ENCODE measurements around the gene ADAMTS2.

Gene ADAMTS2

GRCh38 chr5:179275381-179275878 is 69.8 kb downstream of the ADAMTS2 start:
- DNase-seq: no peak

DNA sequence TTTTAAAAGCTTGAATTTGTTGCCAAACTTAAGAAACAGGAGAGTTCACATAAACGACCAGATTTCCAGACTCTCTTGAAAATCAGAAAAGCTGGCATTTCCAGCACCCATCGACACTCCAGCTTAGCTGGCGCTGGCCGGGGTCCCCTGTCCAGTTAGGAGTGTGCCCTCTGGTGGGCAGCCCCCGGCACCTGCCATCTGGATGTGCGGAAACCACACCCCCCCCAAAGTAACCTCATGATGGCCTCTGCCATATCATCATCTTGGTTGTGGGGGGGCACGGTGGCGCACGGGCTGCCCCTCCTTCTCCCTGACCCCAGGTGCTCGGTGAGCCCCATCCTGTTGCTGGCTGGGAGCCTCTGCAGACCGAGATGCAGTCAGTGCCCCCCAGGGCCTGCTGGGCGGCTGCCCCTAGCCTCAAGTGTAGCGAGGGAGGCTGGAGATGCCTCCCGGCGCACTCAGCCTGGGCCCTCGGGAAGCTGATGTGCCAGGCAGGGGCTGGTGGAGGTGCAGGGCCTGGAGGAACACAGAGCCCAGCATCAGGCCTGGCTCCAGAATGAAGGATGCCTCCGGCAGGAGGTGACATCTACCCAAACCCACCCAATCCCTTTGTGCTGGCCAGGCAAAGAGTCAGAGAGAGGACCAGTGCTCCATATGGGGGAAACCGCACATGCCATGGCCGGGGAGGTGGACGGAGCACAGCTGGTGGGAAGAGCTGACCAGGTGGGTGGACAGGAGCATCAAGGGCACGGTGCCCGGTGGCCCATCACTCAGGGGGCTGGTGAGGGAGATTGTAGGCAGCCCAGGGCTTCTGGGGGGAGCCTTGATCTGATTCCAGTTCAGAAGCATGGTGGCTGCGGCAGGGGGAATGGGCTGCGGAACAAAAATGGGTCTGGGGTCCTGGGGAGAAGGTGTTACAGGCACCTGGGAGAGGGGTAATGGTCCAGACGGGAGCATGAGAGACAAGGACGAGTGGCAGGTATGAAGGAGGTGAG is 70.6 kb downstream of the ADAMTS2 start:
- DNase-seq: no peak

DNA sequence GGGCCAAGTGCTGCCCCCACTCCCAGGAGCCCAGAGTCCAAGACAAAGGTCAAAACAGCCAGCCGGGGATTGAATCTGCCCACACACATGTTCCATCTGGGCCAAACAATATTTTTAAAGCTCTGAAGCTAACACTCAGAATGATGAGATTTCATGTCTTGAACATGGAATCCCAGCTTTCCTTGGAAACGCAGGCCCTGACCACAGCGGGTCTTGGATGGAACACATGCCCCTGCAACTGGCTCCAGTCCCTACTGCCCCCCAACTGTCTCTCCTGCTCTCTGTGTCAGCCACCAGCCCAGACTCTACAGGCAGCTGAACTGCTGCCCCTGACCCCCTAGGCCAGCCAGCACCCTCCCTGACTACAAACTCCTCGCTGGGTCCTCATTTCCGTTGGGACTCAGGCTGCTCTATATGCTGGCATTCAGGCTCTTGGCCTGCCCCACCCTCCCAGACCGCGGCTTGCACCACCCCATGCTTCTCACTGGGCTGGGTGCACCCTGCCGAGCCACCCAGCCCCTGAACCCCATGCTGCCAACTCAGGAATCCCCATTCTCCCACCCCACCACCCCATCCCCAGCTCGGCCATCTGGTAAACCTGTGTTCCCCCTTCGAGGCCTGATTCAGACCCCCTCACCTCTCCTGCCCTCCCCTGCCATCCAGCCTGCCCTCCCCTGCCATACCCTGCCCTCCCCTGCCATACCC is 71.7 kb downstream of the ADAMTS2 start:
- no peak for DNase-seq

DNA sequence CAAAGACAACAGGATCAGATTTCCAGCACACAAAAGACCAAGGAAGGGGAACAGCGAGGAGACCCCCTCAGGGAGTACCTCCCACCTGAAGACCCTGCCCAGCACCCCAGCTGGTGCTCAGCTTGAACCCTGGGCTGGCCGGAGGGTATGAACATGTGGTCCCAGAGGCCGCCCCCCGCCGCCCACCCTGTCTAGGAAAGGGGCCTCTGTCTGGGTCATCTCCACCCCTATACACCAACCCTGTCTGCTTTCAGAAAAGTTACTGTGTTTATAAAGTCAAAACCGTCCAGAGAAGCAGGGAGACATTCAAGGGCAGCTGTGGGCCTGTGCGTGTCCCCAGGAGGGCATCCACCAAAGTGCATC is 72.2 kb downstream of the ADAMTS2 start:
- no peak for DNase-seq

DNA sequence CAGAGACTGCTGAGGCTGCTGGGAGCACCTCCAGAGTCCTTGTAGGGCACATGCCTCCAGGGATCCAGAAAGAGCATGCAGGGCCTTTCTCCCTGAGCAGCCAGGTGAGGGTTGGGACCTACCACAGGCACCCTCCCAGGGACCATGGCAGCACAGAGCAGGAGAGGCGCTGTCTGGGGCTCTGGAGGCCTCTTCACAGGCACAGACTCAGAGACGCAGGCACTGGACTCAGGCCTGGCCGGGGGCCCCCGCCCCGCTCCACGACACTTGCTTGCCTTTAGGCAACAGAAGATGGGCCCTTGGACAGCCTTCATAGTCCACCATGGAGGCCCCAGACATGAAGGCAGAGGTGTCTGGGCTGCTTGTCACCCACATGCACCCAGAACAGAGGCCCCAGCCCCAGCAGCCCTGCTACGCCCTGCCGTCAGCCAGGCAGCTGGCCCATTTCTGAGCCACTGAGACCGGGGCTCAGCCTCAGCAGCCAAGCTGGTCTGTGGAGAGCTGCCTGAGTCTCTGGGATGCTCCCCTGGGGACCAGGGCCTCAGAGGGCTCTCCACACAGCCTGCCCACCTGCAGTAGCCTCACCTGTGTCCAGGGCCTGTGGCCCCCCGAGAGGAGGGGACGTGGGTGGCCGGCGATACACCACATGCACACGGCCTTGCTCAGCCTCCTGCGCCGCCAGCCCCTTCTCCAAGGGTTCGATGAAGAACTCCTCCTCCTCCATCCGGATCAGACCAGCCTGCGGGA is 72.8 kb downstream of the ADAMTS2 start:
- DNase-seq: no peak

DNA sequence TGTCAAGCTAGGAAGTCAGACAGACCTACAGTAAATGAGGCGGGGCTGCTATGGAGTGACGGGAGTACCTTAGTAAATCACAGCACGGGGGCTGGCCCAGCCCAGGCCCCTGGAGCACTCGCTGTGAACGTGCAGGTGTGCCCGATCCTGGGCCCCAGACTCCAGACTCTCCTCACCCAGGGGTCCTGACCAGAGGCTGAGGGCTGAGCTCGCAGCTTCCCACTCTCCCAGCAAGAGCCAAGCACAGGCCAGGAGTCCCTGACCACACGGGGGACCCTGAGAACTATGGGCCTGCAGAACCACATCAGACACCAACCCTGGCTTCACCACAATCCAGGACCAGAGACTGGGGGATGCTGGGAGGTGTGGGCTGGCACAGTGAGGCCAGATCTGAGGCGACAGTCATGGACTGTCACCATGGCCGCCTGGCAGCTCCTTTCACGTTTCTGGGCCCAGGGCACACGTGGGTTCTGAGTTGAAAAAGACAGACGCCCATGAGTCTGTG is 73.4 kb downstream of the ADAMTS2 start:
- no peak for DNase-seq

DNA sequence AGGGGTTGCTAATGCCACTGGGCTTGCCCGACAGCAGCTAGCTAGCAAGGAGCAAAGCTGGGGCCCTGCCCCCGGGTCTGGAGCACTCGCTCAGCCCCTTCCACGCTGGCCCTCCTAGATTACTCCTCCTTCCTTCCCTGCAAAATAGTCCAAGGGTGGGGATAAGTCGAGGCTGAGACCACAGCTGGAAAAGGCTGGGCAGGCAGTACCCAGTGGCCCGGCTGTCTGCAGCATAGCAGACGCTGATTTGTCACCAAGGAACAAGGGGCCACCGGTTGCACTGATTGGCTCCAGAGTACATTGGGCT is 73.9 kb downstream of the ADAMTS2 start:
- no peak for DNase-seq

- DNase-seq: no peak
Observed at GRCh38 chr5:179270581-179271427, 74.5 kb downstream of the ADAMTS2 start.

GRCh38 chr5:179269781-179270543 is 75.3 kb downstream of the ADAMTS2 start:
- DNase-seq: no peak

- no peak for DNase-seq
Observed at GRCh38 chr5:179268966-179269693, 76.1 kb downstream of the ADAMTS2 start.

GRCh38 chr5:179268399-179268952 is 76.8 kb downstream of the ADAMTS2 start:
- DNase-seq: no peak

- no peak for DNase-seq
Observed at GRCh38 chr5:179267671-179268083, 77.6 kb downstream of the ADAMTS2 start.

- no peak for DNase-seq
Observed at GRCh38 chr5:179267071-179267670, 78.1 kb downstream of the ADAMTS2 start.

DNA sequence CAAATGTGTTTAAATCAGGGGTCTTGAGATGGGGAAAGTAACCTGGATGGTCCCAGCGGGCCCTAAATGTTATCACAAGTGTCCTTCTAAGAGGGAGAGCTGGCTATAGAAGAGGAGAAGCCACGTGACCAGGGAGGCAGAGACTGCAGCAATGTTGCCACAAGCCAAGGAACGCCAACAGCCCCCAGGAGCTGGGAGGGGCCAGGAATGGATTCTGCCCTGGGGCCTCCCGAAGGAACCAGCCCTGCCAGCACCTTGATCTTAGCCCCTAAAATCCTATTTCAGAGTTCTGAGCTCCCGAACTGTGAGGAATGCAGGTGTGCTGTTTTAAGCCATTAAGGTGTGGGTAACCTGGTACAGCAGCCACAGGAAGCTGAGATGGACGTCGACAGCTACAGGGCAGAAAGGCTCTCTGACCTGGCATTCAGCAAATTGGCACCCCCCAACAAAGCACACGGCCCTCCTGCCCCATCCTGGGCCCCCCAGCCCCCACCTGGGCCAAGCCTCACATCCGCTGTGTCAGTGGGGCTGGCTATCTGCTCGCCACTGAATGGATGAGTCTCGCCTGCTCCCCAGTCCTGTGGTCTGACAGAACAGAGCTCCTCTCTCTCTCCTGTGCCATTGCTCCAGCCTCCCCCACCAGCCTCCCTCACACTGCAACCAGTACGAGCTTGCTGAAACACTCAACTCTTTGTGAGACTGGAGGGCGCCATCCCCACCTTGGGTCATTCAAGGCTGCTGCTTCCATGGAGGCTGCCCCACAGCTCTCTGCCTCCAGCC is 78.8 kb downstream of the ADAMTS2 start:
- no peak for DNase-seq

GRCh38 chr5:179265514-179266290 is 79.6 kb downstream of the ADAMTS2 start:
- DNase-seq: no peak

- no peak for DNase-seq
Observed at GRCh38 chr5:179264783-179265513, 80.3 kb downstream of the ADAMTS2 start.

- DNase-seq: no peak
Observed at GRCh38 chr5:179264053-179264782, 81.0 kb downstream of the ADAMTS2 start.
